Activated T-cell treated with anti-CD3 and anti-CD28 coated beads, Interleukin-2, amount 50 U/mL, for 24 hours (primary cell): ENCODE data around the gene EPS8L1.
"Not testable (repeated sequence)": the region's sequence is repeated elsewhere in the genome, so short reads cannot be mapped to it uniquely, and the experiment has no call there.

Experiments used
- DNase-seq: peaks from one replicate; pipeline ENCODE4 v3.0.0-alpha.2; 2020
- H3K27ac Mint-ChIP-seq: 2 replicates; pipeline ENCODE4 v1.8.0; 2020; ENCODE audit warnings: mild to moderate bottlenecking, mixed read lengths
- H3K27me3 Mint-ChIP-seq: 2 replicates; pipeline ENCODE4 v1.8.0; 2020; ENCODE audit warnings: mixed read lengths
- H3K36me3 Mint-ChIP-seq: 2 replicates; pipeline ENCODE4 v1.8.0; 2020; ENCODE audit warnings: low read depth, mixed read lengths
- H3K4me1 Mint-ChIP-seq: 2 replicates; pipeline ENCODE4 v1.8.0; 2020; ENCODE audit warnings: low read depth, mixed read lengths
- H3K4me3 Mint-ChIP-seq: 2 replicates; pipeline ENCODE4 v1.8.0; 2020; ENCODE audit warnings: mild to moderate bottlenecking, moderate library complexity, mixed read lengths
- H3K9me3 Mint-ChIP-seq: 2 replicates; pipeline ENCODE4 v1.8.0; 2020; ENCODE audit warnings: mixed read lengths

EPS8L1 gene

GRCh38 chr19:55065516-55065915 is 10.2 kb upstream of the EPS8L1 start:
- H3K27me3 Mint-ChIP-seq = peaks cover 41% of the 10 kb centered on the region
- not testable (repeated sequence) for H3K27ac Mint-ChIP-seq, H3K36me3 Mint-ChIP-seq, DNase-seq, H3K4me3 Mint-ChIP-seq, H3K9me3 Mint-ChIP-seq
- peaks cover 16% of the 10 kb centered on the region for H3K4me1 Mint-ChIP-seq

GRCh38 chr19:55066107-55066709 is 9.5 kb upstream of the EPS8L1 start:
- DNase-seq = no peak
- H3K27me3 Mint-ChIP-seq = peaks cover 47% of the 10 kb centered on the region
- H3K9me3 Mint-ChIP-seq = no peaks in the 10 kb centered on the region
- H3K27ac Mint-ChIP-seq = no peak overlapping the region
- H3K4me3 Mint-ChIP-seq = no peak overlapping the region
- H3K36me3 Mint-ChIP-seq = no peaks in the 10 kb centered on the region
- peaks cover 16% of the 10 kb centered on the region for H3K4me1 Mint-ChIP-seq

DNA sequence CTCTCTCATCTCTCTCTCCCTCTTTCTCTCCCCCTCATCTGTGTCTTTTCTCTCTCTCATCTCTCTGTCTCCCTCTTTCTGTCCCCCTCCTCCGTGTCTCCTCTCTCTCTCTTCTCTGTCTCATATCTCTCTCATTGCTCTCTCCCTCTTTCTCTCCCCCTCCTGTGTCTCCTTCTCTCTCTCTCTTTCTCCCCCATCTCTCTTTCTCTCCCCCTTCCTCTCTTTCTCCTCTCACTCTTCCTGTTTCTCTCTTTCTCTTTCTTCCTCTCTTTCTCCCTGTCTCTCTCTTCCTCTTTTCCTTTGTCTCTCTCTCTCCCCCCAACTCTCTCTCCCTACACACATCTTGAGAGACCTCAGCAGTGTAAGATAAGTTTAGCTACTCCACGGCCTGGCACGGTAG is 7.8 kb upstream of the EPS8L1 start:
- no peak overlapping the region for H3K27ac Mint-ChIP-seq
- no peaks in the 10 kb centered on the region for H3K9me3 Mint-ChIP-seq
- peaks cover 63% of the 10 kb centered on the region for H3K27me3 Mint-ChIP-seq
- H3K4me3 Mint-ChIP-seq = no peak overlapping the region
- H3K4me1 Mint-ChIP-seq = peaks cover 12% of the 10 kb centered on the region
- no peak for DNase-seq
- H3K36me3 Mint-ChIP-seq = no peaks in the 10 kb centered on the region

- Mint-ChIP-seq H3K36me3 (no peaks in the 10 kb centered on the region), H3K27me3 (peaks cover 71% of the 10 kb centered on the region), H3K27ac (no peak overlapping the region), H3K4me1 (peaks cover 12% of the 10 kb centered on the region), H3K9me3 (no peaks in the 10 kb centered on the region), H3K4me3 (peak overlapping the region; percentile 14)
- no peak for DNase-seq
These were observed 6.5 kb upstream of the EPS8L1 start for GRCh38 chr19:55068950-55069864.

DNA sequence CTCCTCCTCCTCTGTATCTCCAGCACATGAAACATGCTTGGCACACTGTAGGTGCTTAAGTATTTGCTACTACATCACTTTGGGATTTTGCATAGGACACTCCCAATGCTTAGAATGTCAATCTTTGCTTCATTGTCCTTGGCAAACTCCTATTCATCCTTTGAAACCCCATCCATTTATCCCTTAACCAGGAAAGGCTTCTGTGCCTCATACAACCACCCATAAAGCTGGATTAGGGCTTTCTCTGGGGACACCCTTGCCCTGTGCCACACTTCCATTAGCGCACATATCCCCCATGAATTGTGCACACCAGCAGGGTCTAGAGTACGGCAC is 5.8 kb upstream of the EPS8L1 start:
- no peaks in the 10 kb centered on the region for H3K9me3 Mint-ChIP-seq
- no peaks in the 10 kb centered on the region for H3K36me3 Mint-ChIP-seq
- no peak for DNase-seq
- H3K4me3 Mint-ChIP-seq = no peak overlapping the region
- no peak overlapping the region for H3K27ac Mint-ChIP-seq
- peaks cover 74% of the 10 kb centered on the region for H3K27me3 Mint-ChIP-seq
- peaks cover 12% of the 10 kb centered on the region for H3K4me1 Mint-ChIP-seq

DNA sequence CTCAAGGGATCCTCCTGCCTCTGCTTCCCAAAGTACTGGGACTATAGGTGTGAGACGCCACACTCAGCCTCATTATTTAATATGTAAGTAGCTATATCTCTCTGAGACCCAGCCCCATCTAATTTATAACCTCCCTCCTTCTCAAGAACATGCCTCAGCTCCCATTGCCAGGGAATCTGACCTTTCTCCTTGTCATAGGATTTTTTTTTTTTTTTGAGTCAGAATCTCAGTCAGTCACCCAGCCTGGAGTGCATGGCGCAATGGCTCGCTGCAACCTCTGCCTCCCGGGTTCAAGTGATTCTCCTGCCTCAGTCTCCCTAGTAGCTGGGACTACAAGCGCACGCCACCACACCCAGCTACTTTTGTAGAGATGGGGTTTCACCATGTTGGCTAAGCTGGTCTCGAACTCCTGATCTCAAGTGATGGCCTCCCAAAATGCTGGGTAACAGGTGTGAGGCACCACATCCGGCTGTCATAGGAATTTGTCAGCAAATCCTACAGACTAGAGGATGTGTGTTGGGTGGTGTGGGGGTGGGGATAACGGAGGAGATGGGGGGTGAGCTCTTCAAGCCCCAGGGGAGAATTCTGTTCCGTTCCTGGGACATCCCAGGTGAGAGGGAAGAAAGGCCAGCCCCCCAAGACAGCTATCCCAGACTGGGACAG is 5.1 kb upstream of the EPS8L1 start:
- no peak overlapping the region for H3K4me3 Mint-ChIP-seq
- peaks cover 81% of the 10 kb centered on the region for H3K27me3 Mint-ChIP-seq
- peaks cover 12% of the 10 kb centered on the region for H3K4me1 Mint-ChIP-seq
- DNase-seq = no peak
- H3K9me3 Mint-ChIP-seq = no peaks in the 10 kb centered on the region
- no peaks in the 10 kb centered on the region for H3K36me3 Mint-ChIP-seq
- no peak overlapping the region for H3K27ac Mint-ChIP-seq

- Mint-ChIP-seq H3K27ac (no peak overlapping the region), H3K9me3 (no peaks in the 10 kb centered on the region), H3K4me1 (peaks cover 12% of the 10 kb centered on the region), H3K4me3 (no peak overlapping the region), H3K27me3 (peaks cover 80% of the 10 kb centered on the region), H3K36me3 (no peaks in the 10 kb centered on the region)
- no peak for DNase-seq
These were observed 4.6 kb upstream of the EPS8L1 start for GRCh38 chr19:55071129-55071502.

- H3K27me3 Mint-ChIP-seq = peaks cover 78% of the 10 kb centered on the region
- H3K4me3 Mint-ChIP-seq = no peak overlapping the region
- H3K36me3 Mint-ChIP-seq = no peaks in the 10 kb centered on the region
- H3K27ac Mint-ChIP-seq = no peak overlapping the region
- H3K4me1 Mint-ChIP-seq = peaks cover 12% of the 10 kb centered on the region
- DNase-seq = no peak
- no peaks in the 10 kb centered on the region for H3K9me3 Mint-ChIP-seq
These were observed 3.8 kb upstream of the EPS8L1 start for GRCh38 chr19:55071913-55072312.

DNA sequence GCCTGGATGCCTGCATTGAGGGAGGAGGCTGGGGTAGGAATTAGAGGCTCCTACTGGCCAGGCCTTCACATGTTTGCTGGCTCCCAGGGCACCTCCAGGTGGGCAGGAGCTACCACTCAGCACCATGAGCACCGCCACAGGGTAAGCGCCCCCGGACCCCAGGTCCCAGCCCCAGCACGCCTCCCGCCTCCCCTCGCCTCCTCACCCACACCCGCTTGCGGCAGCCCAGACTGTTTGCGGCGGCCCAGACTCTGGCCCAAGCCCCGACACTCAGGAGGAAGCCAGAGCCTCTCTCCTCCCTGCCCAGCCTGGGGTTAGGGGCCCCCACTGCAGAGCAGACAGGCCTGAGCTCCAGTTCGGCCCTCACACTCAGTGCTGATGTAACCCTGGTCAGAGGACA is 652 bp downstream of the EPS8L1 start:
- H3K27ac Mint-ChIP-seq = no peak overlapping the region
- H3K27me3 Mint-ChIP-seq = peaks cover 69% of the 10 kb centered on the region
- H3K4me1 Mint-ChIP-seq = peaks cover 20% of the 10 kb centered on the region
- DNase-seq = no peak
- no peaks in the 10 kb centered on the region for H3K36me3 Mint-ChIP-seq
- no peak overlapping the region for H3K4me3 Mint-ChIP-seq
- H3K9me3 Mint-ChIP-seq = peaks cover 4% of the 10 kb centered on the region

GRCh38 chr19:55077106-55077505 is 1.4 kb downstream of the EPS8L1 start:
- H3K27ac Mint-ChIP-seq = no peak overlapping the region
- H3K27me3 Mint-ChIP-seq = peaks cover 69% of the 10 kb centered on the region
- H3K4me1 Mint-ChIP-seq = peaks cover 20% of the 10 kb centered on the region

DNA sequence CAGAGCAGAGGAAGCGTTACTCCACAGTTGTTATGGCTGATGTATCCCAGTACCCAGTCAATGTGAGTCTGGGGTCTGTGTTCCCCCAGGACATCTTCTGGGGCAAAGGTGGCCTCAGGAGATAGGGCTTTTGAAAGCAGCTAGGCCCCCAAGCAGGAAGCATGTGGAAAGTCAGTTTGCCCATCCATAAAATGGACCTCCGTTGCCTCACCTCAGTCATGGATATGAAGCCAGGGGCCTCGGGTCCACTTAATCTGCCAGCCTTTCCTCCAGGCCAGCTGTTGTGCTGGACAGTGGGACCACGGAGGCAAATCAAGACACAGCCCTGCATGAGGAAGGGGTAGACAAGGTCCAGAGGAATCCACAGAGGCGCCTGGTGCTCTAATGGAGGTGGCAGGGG is 3.3 kb downstream of the EPS8L1 start:
- Mint-ChIP-seq H3K36me3 (no peaks in the 10 kb centered on the region), H3K27me3 (peaks cover 72% of the 10 kb centered on the region), H3K9me3 (peaks cover 8% of the 10 kb centered on the region), H3K4me1 (peaks cover 26% of the 10 kb centered on the region), H3K4me3 (no peak overlapping the region), H3K27ac (no peak overlapping the region)
- no peak for DNase-seq

More at GRCh38 chr19:55077106-55077505, 1.4 kb downstream of the EPS8L1 start:
- Mint-ChIP-seq H3K9me3 (peaks cover 4% of the 10 kb centered on the region), H3K36me3 (no peaks in the 10 kb centered on the region), H3K4me3 (no peak overlapping the region)
- DNase-seq = no peak

DNA sequence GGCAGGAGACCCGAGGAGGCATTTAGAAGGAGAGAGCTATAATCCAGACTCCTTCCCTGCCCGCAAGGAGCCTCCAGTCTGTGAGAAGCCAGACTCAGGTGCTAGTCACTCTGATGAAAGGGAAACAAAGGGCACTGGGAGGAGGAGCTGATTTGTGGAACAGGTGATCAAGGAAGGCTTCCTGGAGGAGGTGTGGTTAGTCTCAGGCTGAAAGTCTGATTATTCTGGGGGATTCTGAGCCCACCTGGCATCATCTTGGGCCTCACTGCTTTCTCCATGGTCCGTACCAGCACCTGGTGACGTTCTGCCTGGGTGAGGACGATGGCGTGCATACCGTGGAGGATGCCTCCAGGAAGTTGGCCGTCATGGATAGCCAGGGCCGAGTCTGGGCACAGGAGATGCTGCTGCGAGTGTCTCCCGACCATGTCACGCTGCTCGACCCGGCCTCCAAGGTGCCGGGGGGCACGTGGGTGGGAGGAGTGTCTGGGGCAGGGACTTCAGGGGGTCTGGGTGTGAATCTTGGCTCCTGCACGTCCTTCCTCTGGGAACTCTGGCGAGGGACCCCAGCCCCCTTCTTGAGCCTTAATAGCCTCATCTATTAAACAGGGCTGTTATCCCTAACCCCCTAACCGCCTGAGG is 3.9 kb downstream of the EPS8L1 start:
- Mint-ChIP-seq H3K4me1 (peaks cover 26% of the 10 kb centered on the region), H3K4me3 (no peak overlapping the region), H3K27me3 (peaks cover 72% of the 10 kb centered on the region), H3K27ac (no peak overlapping the region), H3K9me3 (peaks cover 8% of the 10 kb centered on the region), H3K36me3 (no peaks in the 10 kb centered on the region)
- no peak for DNase-seq

DNA sequence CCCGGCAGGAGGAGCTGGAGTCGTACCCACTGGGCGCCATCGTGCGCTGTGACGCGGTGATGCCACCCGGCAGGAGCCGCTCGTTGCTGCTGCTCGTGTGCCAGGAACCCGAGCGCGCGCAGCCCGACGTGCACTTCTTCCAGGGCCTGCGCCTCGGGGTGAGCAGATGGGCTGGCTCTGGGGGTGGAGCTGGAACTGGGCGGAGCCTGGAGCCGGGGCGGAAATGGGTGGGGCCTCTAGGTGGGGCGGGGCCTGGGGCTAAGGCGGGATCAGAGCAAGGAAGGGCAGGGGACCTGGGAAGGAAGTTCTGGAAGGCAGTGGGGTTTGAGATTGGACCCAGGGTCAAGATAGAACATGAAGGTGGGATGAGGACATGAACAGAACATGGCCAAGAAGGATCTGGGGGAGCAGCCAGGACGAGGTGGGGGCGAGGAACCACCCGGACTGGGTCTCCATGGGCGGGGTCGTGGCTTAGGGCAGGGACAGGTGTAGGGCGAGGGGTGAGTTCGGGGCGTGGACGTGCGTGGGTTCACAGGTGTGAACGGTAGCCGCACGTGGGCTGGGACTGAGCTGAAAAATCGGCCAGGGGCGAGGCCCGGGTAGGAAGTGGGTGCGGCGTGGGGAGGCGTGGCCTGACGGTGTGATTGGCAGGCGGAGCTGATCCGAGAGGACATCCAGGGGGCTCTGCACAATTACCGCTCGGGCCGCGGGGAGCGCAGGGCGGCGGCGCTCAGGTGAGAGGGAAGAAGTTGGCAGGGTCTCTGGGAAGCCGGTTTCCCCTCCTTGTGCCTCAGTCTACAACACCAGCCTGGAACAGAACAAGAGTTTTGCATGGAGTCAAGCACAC is 4.7 kb downstream of the EPS8L1 start:
- Mint-ChIP-seq H3K27ac (no peak overlapping the region), H3K4me3 (peak overlapping the region; percentile 64), H3K9me3 (peaks cover 8% of the 10 kb centered on the region), H3K36me3 (no peaks in the 10 kb centered on the region), H3K27me3 (peaks cover 73% of the 10 kb centered on the region), H3K4me1 (peaks cover 26% of the 10 kb centered on the region)
- DNase-seq = peak; percentile 78
